Retinal pigment epithelial cell (primary cell): ENCODE measurements around the gene ZNF740.
A peak's percentile ranks its signal among the peaks of the same experiment; 100 is the strongest.

ENCODE experiments used
- DNase-seq: peaks from one replicate; pipeline ENCODE4 v3.0.0-alpha.2; 2010; ENCODE audit warnings: low read depth
- H3K4me3 ChIP-seq: 2 replicates; pipeline ENCODE4 v1.5.1; 2011; ENCODE audit warnings: mild to moderate bottlenecking, low read length, control low read depth, moderate library complexity
- TF ChIP-seq, protein P1 (sequence below): conservative IDR thresholded peaks from 2 replicates; pipeline ENCODE4 v1.5.1; 2011; ENCODE audit warnings: low read depth, low read length, control low read depth, inconsistent platforms

The ZNF740 gene

DNA sequence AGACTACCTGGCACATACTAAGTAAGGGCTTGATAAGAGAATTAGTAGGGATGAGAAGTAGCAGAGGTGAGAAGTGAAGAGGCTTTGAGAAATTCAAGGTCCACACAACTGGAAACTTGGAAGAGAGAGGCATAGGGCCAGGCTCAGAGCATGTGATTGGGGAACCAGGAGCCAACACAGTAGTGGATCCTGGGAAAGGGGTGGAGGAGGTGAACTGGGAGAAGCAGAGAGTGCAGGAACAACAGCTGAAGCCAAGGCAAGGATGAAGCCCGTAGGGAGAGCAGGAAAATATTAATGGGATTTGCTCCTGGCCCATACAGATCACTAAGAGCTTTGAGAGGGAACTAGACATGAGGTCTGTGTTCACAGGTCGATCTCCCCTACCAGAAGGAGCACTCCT, 27.9 kb downstream of the ZNF740 start:
- TF ChIP-seq, protein P1, sequence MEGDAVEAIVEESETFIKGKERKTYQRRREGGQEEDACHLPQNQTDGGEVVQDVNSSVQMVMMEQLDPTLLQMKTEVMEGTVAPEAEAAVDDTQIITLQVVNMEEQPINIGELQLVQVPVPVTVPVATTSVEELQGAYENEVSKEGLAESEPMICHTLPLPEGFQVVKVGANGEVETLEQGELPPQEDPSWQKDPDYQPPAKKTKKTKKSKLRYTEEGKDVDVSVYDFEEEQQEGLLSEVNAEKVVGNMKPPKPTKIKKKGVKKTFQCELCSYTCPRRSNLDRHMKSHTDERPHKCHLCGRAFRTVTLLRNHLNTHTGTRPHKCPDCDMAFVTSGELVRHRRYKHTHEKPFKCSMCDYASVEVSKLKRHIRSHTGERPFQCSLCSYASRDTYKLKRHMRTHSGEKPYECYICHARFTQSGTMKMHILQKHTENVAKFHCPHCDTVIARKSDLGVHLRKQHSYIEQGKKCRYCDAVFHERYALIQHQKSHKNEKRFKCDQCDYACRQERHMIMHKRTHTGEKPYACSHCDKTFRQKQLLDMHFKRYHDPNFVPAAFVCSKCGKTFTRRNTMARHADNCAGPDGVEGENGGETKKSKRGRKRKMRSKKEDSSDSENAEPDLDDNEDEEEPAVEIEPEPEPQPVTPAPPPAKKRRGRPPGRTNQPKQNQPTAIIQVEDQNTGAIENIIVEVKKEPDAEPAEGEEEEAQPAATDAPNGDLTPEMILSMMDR, result no peak
- no peak overlapping the region for H3K4me3 ChIP-seq
- no peak for DNase-seq

GRCh38 chr12:53208877-53209463, 28.4 kb downstream of the ZNF740 start:
- TF ChIP-seq, protein P1, result no peak
- H3K4me3 ChIP-seq, result no peak overlapping the region
- DNase-seq, result no peak

GRCh38 chr12:53210843-53211242, 30.3 kb downstream of the ZNF740 start:
- no peak overlapping the region for H3K4me3 ChIP-seq
- TF ChIP-seq, protein P1, result no peak
- DNase-seq, result no peak

DNA sequence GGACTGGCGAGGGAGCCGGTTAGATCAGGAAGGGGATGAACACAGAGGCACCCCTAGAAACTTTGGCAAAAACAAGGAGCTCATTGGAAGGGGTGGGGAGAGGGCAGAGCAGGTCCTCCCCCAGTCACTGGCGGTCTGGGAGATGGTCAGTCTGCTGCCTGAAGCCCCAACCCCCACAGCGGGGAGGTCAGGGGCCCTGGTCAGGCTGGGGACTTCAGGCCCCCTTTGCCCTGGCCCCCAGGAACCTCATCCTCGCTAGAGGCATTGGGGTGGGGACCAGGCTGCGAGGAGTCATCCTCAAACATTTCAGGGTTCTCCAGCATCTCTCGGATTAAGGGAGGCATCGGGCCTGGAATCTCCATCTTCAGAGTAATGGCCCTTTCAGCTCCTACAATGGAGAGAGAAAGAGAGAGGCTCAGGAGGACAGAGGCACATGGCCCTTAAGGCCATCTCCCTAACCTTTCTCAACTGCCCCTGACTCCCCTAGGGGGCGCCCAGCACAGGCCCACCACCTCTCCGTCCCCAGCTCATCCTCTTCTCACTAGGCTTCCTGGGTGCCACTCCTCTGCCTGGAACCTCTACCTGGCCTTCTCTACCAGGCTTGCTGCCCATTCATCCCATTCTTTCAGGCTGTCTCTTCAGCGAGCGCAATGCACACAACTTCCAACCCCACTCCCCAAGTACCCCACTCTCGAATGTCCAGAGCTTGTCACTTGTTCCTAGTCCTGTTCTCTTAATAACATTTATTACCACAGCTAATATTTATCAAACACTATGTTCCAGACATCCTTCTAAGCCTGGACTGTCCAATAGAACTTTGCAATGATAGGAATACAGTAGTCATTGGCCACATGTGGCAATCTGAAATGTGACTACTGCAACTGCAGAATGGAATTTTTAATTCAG, 31.2 kb downstream of the ZNF740 start:
- TF ChIP-seq, protein P1, result peak; percentile 55
- no peak for DNase-seq
- no peak overlapping the region for H3K4me3 ChIP-seq

GRCh38 chr12:53212931-53213330, 32.4 kb downstream of the ZNF740 start:
- no peak overlapping the region for H3K4me3 ChIP-seq
- no peak for DNase-seq
- TF ChIP-seq, protein P1, result no peak

DNA sequence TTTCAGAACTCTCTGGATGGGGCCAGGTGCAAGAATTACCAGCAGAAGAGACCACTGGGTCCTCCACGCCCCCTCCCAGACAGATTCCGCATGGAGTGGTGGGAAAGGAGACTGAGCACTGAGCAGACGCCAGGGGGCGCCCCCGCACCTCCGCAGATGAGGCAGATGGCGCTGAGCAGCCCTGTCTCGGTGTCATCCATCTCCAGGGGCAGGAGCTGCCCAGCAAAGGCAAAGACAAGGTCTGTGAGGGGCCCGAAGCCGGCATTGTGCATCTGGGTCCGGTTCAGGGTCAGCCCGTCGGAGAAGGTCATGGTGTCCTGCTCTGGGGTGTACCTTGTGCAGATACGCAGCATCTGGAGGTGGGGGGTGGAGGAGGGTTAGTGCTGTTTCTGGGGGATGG, 32.8 kb downstream of the ZNF740 start:
- no peak overlapping the region for H3K4me3 ChIP-seq

More for the DNA sequence above, 32.8 kb downstream of the ZNF740 start:
- DNase-seq, result no peak
- TF ChIP-seq, protein P1, result peak; percentile 93
